Neural crest cell (in vitro differentiated cells): ENCODE measurements around the gene SLFN12. TPM values are rescaled to one million over a fixed set of nuclear protein-coding genes. Genes with fewer than 3 reads are reported as not detected.

Source experiments
- DNase-seq: peaks from one replicate; pipeline ENCODE4 v3.0.0; 2021; ENCODE audit warnings: low read depth, mixed read lengths, low spot score
- H3K27ac Mint-ChIP-seq: one replicate; pipeline ENCODE4 v1.8.0; 2021; ENCODE audit warnings: mild to moderate bottlenecking, mixed read lengths; ENCODE audit not compliant: unreplicated experiment
- H3K27me3 Mint-ChIP-seq: 2 replicates; pipeline ENCODE4 v1.8.0; 2021; ENCODE audit warnings: low read depth, mild to moderate bottlenecking, mixed read lengths
- H3K36me3 Mint-ChIP-seq: 2 replicates; pipeline ENCODE4 v1.8.0; 2021; ENCODE audit warnings: low read depth, mild to moderate bottlenecking, mixed read lengths
- H3K4me1 Mint-ChIP-seq: 2 replicates; pipeline ENCODE4 v1.8.0; 2021; ENCODE audit warnings: mixed read lengths
- H3K4me3 Mint-ChIP-seq: one replicate; pipeline ENCODE4 v1.8.0; 2021; ENCODE audit warnings: mild to moderate bottlenecking, mixed read lengths
- H3K9me3 Mint-ChIP-seq: 2 replicates; pipeline ENCODE4 v1.8.0; 2021; ENCODE audit warnings: mixed read lengths
- CTCF ChIP-seq: fragments of 200-600 bp; sonication (generic); conservative IDR thresholded peaks from 2 replicates; pipeline ENCODE4 v1.5.0; 2021; ENCODE audit warnings: antibody characterized with exemption, mild to moderate bottlenecking
- total RNA-seq: library from RNA; stranded (reverse); gene quantifications from 2 replicates; pipeline ENCODE4 v1.2.1, GENCODE V29; 2021

The SLFN12 gene
- total RNA-seq, 1 donor from 2014 or later = 17.5 TPM

GRCh38 chr17:35377706-35378105, 54.6 kb downstream of the SLFN12 start:
- no peak overlapping the region for H3K27ac Mint-ChIP-seq
- no peak for DNase-seq

GRCh38 chr17:35377068-35377467, 55.2 kb downstream of the SLFN12 start:
- no peak for TF ChIP-seq CTCF
- no peak for DNase-seq
- no peak overlapping the region for H3K4me3 Mint-ChIP-seq
- no peak overlapping the region for H3K27ac Mint-ChIP-seq
- peaks cover 67% of the 10 kb centered on the region for H3K27me3 Mint-ChIP-seq
- peaks cover under 1% of the 10 kb centered on the region for H3K9me3 Mint-ChIP-seq
- peaks cover 15% of the 10 kb centered on the region for H3K4me1 Mint-ChIP-seq
- H3K36me3 Mint-ChIP-seq = no peaks in the 10 kb centered on the region

More at GRCh38 chr17:35377706-35378105, 54.6 kb downstream of the SLFN12 start:
- Mint-ChIP-seq H3K9me3 (peaks cover 2% of the 10 kb centered on the region), H3K4me3 (no peak overlapping the region), H3K4me1 (peaks cover 15% of the 10 kb centered on the region), H3K27me3 (peaks cover 60% of the 10 kb centered on the region), H3K36me3 (no peaks in the 10 kb centered on the region)
- TF ChIP-seq CTCF = no peak

- H3K9me3 Mint-ChIP-seq = peaks cover 3% of the 10 kb centered on the region
These were observed 56.1 kb downstream of the SLFN12 start for GRCh38 chr17:35376245-35376644.

GRCh38 chr17:35374766-35375344, 57.4 kb downstream of the SLFN12 start:
- no peak for TF ChIP-seq CTCF
- peaks cover 14% of the 10 kb centered on the region for H3K9me3 Mint-ChIP-seq
- no peak overlapping the region for H3K27ac Mint-ChIP-seq
- H3K36me3 Mint-ChIP-seq = peaks cover 12% of the 10 kb centered on the region
- H3K4me3 Mint-ChIP-seq = peak overlapping the region; percentile 90
- DNase-seq = no peak
- H3K4me1 Mint-ChIP-seq = peaks cover 15% of the 10 kb centered on the region
- H3K27me3 Mint-ChIP-seq = peaks cover 85% of the 10 kb centered on the region

More at GRCh38 chr17:35376245-35376644, 56.1 kb downstream of the SLFN12 start:
- H3K27ac Mint-ChIP-seq = no peak overlapping the region
- DNase-seq = no peak
- peaks cover 15% of the 10 kb centered on the region for H3K4me1 Mint-ChIP-seq
- no peak overlapping the region for H3K4me3 Mint-ChIP-seq
- TF ChIP-seq CTCF = no peak
- peaks cover 6% of the 10 kb centered on the region for H3K36me3 Mint-ChIP-seq
- H3K27me3 Mint-ChIP-seq = peaks cover 73% of the 10 kb centered on the region

GRCh38 chr17:35373984-35374765, 58.1 kb downstream of the SLFN12 start:
- H3K27me3 Mint-ChIP-seq = peaks cover 89% of the 10 kb centered on the region
- peak overlapping the region; percentile 89 for H3K27ac Mint-ChIP-seq
- peaks cover 15% of the 10 kb centered on the region for H3K36me3 Mint-ChIP-seq
- TF ChIP-seq CTCF = no peak
- peaks cover 17% of the 10 kb centered on the region for H3K9me3 Mint-ChIP-seq
- H3K4me1 Mint-ChIP-seq = peaks cover 15% of the 10 kb centered on the region
- H3K4me3 Mint-ChIP-seq = peak overlapping the region; percentile 90
- DNase-seq = peak; percentile 16
